Natural killer cell treated with Interleukin-12 subunit alpha and Interleukin-12 subunit beta and Interleukin-15 and Interleukin-18, amount 100 ng/mL, for 72 hours (primary cell): ENCODE measurements around the gene TSPAN31. TPM values are rescaled to one million over a fixed set of nuclear protein-coding genes. Genes with fewer than 3 reads are reported as not detected.
A peak's percentile ranks its signal among the peaks of the same experiment; 100 is the strongest.

Source experiments
- ATAC-seq, 2 donors: fragments of 150-1000 bp; cut with Tn5 transposase in 1 of 2; sonication (Bioruptor Pico), chemical (Tn5 transposase) in 1 of 2; 2 replicates each; pipeline ENCODE4 v1.10.0; 2021
- DNase-seq: peaks from one replicate; pipeline ENCODE4 v3.0.0; 2022; ENCODE audit warnings: low spot score
- H3K27ac Mint-ChIP-seq, 2 donors: 1 replicate in 1 of 2; 2 replicates in 1 of 2; pipeline ENCODE4 v1.8.0; 2022; ENCODE audit warnings: mixed read lengths in 2 of 2, mild to moderate bottlenecking in 1 of 2, moderate library complexity in 1 of 2
- H3K27me3 Mint-ChIP-seq, 2 donors: 1 replicate in 1 of 2; 2 replicates in 1 of 2; pipeline ENCODE4 v1.8.0; 2022; ENCODE audit warnings: mixed read lengths in 2 of 2
- H3K36me3 Mint-ChIP-seq: one replicate; pipeline ENCODE4 v1.8.0; 2022; ENCODE audit warnings: mixed read lengths
- H3K4me1 Mint-ChIP-seq, 2 donors: 1 replicate in 1 of 2; 2 replicates in 1 of 2; pipeline ENCODE4 v1.8.0; 2022; ENCODE audit warnings: low read depth in 2 of 2, mixed read lengths in 2 of 2, mild to moderate bottlenecking in 1 of 2
- H3K4me3 Mint-ChIP-seq: one replicate; pipeline ENCODE4 v1.8.0; 2022; ENCODE audit warnings: mixed read lengths
- H3K9me3 Mint-ChIP-seq: 2 replicates; pipeline ENCODE4 v1.8.0; 2022; ENCODE audit warnings: mixed read lengths
- total RNA-seq, 2 donors: library from RNA; stranded (reverse); gene quantifications; one replicate each; pipeline ENCODE4 v1.2.3, GENCODE V29; 2022

Gene TSPAN31
- total RNA-seq, 2 donors from 2014 or later: 14.4 to 34.9 TPM

DNA sequence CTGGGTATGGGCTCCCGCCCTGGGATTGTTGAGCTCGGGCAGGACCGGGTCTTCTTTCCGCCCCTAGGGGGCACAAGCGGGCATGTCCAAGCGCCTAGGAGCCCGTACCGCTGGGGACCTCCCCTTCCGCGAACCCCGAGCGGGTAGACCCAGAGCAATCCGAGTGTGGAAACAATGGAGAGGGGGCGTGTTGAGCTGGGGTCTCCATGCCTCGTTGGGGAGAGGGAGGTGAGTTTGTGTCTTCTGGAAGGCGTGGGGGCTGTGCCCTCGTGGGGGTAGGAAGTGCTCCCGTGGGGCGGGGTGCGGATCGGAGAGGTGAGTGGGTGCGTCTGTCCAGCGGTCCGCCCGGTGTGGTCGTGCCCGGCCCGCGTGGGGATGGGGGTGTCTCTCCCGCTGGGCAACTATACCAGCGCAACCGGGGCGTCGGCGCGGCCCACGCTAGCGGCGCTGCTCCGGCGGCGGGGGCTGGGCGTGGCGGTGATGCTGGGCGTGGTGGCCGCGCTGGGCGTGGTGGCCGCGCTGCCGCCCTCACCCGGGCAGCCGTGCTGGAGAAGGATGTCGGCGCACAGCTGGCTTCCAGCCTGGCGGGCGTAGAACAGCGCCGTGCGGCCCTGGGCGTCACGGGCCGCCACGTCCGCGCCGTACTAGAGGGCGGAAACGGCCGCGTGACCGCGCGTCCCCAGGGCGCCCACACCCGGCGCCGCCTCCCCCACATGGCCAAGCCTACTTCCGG is 18.5 kb upstream of the TSPAN31 start:
- H3K27me3 Mint-ChIP-seq: no peaks in the 10 kb centered on the region
- H3K4me1 Mint-ChIP-seq: peaks cover 7 to 10% of the 10 kb centered on the region in 2 donors
- ATAC-seq (peak; percentile 21 to 40), DNase-seq (no peak)
- no peak overlapping the region for H3K27ac Mint-ChIP-seq
- H3K36me3 Mint-ChIP-seq: peaks cover 7% of the 10 kb centered on the region
- no peak overlapping the region for H3K4me3 Mint-ChIP-seq
- H3K9me3 Mint-ChIP-seq: no peaks in the 10 kb centered on the region

DNA sequence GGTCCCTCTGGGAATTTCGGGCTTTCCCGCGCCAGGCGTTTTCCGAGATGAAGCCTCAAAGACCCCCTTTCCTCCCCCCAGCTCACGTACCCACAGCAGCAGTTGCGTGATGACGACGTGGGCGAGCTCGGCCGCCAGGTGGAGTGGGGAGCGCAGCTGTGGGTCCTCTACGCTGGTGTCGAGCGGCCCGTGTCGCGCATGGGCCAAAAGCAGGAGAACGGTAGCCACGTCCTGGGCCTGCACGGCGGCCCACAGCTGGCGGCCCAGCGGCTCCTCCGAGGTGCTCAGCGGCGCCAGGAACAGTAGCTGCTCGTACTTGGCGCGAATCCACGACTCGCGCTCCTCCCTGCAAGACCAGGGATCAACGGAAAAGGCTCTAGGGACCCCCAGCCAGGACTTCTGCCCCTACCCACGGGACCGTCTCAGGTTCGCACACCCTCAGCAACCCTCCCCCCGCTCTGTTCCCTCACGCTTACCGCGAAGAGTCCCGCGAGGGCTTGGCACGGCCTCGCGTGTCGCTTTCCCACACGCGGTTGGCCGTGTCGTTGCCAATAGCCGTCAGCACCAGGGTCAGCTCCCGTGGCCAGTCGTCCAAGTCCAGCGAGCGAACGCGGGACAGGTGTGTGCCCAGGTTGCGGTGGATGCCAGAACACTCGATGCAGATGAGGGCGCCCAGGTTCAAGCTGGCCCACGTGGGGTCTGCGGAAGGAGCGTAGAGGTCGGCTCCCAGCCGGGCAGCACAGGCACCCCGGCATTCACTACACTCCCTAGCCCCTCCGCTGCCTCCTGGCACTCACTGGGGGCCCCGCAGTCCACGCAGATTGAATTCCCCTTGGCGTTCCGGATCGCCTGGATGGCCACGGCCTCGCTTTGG is 17.7 kb upstream of the TSPAN31 start:
- no peak overlapping the region for H3K4me3 Mint-ChIP-seq
- H3K27me3 Mint-ChIP-seq: no peaks in the 10 kb centered on the region
- no peaks in the 10 kb centered on the region for H3K9me3 Mint-ChIP-seq
- ATAC-seq (no peak), DNase-seq (no peak)
- H3K36me3 Mint-ChIP-seq: no peaks in the 10 kb centered on the region
- peaks cover 5 to 7% of the 10 kb centered on the region in 2 donors for H3K4me1 Mint-ChIP-seq
- H3K27ac Mint-ChIP-seq: no peak overlapping the region

DNA sequence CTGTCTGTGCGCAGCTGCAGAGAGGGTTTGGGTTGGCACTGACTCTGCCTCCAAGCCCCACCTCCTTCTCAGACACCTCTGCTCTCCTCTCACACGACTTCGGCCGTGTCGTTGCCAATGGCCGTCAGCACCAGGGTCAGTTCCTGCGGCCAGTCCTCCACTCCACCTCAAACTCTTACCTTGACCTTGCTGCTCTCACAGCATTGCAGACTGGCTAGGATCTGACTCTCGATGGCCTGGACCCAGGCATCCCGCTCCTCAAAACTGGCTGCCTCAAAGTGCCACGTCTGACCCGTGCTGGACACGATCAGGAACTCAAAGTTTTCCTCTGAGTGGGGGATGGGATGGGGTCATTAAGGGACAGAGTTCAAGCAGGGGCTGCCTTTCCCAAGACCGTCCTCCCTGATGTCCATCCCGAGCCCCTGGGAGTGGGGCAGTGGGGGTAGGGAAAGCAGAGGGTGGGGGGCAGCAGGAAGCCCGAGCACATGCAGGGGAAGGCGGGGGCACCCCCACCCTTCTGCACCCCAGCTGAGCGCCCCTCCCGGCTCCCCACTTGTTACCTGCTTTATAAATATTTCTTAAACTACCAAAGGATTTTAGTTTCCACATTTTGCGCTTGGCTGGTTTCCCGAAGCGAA is 17.0 kb upstream of the TSPAN31 start:
- Mint-ChIP-seq H3K36me3 (no peaks in the 10 kb centered on the region), H3K4me3 (no peak overlapping the region), H3K27ac (no peak overlapping the region), H3K27me3 (no peaks in the 10 kb centered on the region), H3K9me3 (no peaks in the 10 kb centered on the region), H3K4me1 (peaks cover 5 to 7% of the 10 kb centered on the region in 2 donors)
- DNase-seq (no peak), ATAC-seq (no peak)

DNA sequence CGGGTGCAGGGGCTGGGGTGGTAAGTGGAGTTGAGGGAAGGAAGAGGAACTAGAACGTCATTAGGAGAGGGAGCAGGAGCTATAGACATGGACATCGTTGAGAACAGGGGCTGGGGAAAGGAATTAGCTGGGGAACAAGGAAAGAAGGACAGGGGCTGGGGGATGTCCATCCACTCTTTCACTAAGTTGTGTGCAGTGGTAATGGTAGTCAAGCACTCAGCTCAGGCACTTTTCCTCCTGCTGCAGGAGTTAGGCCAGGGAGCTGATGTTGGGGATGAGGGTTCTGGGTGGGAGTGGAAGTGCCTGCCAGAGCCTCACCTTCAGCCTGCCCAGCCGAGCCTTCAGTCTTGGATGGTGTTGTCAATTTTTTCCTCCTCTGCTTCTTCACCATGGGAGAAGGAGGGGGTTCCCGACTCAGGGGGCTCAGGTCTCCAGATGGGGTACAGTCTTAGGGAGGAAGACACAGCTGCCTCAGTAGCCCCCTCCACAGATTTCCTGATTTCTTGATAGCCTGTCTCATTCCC is 15.5 kb upstream of the TSPAN31 start:
- H3K4me1 Mint-ChIP-seq: peaks cover 4 to 5% of the 10 kb centered on the region in 2 donors
- no peak for DNase-seq
- ATAC-seq: no peak
- no peaks in the 10 kb centered on the region for H3K27me3 Mint-ChIP-seq
- peaks cover 1% of the 10 kb centered on the region for H3K36me3 Mint-ChIP-seq
- no peak overlapping the region for H3K27ac Mint-ChIP-seq
- H3K9me3 Mint-ChIP-seq: no peaks in the 10 kb centered on the region
- no peak overlapping the region for H3K4me3 Mint-ChIP-seq

DNA sequence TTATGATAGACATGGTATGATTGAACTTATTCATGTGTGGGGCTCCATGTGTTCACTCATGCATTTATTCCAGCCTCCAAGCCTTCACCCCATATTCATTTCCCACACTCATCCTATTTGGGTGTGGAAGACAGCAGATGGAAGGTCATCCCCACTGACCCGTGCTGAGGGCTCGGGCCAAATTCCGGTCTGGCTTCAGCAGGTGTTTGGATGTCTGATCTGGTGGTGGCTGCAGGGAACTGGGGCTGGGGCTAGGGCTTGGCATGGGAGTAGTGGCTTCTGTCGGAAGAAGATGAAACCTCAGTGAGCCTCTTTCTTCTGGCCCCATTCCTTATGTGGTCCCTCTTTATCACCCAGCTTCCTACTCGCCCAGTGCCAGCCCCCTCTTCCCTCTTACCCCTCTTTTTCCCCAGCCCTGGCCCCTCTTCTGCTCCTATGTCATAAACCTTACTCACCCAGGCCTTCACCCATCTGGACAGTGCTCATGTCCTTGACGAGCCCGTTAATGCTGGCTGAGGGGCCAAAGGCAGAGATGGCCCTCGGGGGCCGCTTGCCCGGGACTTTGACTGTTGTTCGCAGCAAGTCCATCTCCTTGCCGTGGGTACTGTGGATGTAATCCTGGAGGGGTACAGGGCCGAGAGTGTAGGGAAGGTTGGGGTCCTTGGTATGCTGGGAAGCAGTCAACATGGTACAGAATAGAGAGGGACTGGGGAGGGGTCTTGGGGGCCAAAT is 14.3 kb upstream of the TSPAN31 start:
- H3K36me3 Mint-ChIP-seq: peaks cover 8% of the 10 kb centered on the region
- no peaks in the 10 kb centered on the region for H3K27me3 Mint-ChIP-seq
- ATAC-seq: no peak
- H3K9me3 Mint-ChIP-seq: no peaks in the 10 kb centered on the region
- H3K27ac Mint-ChIP-seq: no peak overlapping the region
- no peak overlapping the region for H3K4me3 Mint-ChIP-seq
- DNase-seq: no peak
- H3K4me1 Mint-ChIP-seq: peaks cover 0 to 7% of the 10 kb centered on the region in 2 donors

DNA sequence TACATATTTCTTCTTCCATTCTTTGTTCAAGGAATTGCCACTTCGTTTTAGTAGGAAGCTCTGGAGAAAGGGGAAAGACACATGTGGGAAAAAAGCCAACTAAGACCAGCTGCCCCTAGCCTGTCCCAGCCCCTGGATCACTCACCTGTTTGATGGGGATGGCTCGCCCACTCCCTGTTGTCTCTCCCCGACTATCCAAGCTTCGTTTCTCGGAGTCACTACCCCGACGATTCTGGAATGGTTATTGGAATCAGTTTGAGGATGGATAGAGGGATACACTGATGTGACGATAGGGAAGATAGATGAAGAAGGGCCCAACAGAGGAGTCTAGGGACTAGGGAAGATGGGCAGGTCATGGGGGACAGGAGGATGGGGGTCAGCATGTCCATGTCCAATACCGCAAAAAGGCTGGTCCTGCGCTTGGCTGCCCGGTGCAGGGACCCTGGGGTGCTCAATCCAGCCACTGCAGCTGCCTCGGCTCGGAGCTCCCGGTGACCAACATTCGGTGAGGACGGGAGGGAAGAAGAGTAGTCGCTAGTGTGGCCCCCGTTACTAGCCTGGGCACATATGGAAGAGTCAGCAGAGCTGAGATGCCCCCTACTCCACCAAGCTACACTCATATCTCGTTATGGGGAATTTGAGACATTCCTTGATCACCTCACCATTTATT is 13.3 kb upstream of the TSPAN31 start:
- H3K4me1 Mint-ChIP-seq: peaks cover 2 to 6% of the 10 kb centered on the region in 2 donors
- no peak for DNase-seq
- peaks cover 8% of the 10 kb centered on the region for H3K36me3 Mint-ChIP-seq
- no peak for ATAC-seq
- no peak overlapping the region for H3K27ac Mint-ChIP-seq
- H3K9me3 Mint-ChIP-seq: no peaks in the 10 kb centered on the region
- H3K4me3 Mint-ChIP-seq: no peak overlapping the region
- no peaks in the 10 kb centered on the region for H3K27me3 Mint-ChIP-seq

DNA sequence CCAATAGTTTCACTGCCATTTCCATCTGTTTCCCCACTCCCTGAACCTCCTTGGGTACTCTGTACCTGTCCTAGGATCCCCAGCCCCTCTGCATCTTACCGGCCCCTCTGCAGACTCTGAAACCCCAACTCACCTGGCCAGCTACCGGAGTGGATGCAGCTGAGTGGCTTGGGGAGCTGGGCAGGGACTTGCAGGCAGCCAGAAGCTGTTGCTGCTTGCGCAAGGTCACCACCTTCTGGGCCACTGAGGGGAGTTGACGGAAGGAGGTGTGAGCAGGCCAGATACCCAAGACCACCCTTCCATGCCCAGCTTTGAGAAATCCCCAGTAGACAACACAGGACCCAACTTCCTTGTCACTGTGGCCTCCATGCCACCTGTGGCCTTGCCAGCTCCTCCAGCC is 12.6 kb upstream of the TSPAN31 start:
- Mint-ChIP-seq H3K4me3 (no peak overlapping the region), H3K9me3 (no peaks in the 10 kb centered on the region), H3K27ac (peak overlapping the region in 1 of 2 donors; percentile 39), H3K27me3 (no peaks in the 10 kb centered on the region), H3K36me3 (peaks cover 8% of the 10 kb centered on the region), H3K4me1 (peaks cover 6 to 10% of the 10 kb centered on the region in 2 donors)
- DNase-seq: no peak
- no peak for ATAC-seq

DNA sequence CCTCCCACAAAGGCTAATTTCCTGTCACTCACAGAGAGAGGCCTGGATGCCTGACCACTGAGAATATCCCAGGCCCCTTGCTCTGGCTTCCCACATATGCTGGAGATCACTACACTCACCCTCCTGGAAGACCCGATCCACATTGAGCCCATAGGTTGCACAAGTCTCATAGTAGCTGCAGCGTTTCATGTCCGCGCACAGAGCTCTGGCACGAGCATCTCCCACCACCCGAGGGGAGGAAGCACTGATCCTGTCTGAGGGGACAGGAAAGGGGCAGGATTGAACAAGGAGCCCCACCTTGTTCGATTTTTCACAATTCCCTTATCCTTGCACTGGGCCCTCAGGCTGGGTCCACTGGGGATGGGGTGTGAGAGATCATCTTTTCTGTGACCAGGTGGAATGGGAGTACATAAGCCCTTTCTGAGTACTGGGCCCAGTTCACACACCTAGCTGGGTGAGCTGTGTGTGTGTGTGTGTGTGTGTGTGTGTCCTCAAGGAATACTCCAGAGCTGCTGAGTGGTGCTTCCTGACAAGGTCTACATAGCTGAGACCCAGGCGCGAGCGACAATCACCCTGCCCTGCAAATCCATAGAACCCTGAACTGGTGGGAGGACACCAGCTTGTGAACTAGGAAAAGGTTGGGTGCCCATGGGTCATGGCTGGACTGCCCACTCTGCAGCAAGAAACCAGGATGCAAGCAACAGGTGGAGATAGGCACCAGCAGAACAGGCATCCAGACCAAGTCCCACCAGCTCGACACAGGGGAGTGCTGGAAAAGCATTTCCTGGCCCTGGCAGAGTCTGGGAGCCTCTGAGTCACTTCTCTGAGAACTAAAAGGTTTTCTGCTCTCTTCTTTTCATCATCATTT is 11.9 kb upstream of the TSPAN31 start:
- H3K4me1 Mint-ChIP-seq: peaks cover 6 to 10% of the 10 kb centered on the region in 2 donors
- H3K4me3 Mint-ChIP-seq: no peak overlapping the region
- DNase-seq: no peak
- H3K36me3 Mint-ChIP-seq: peaks cover 8% of the 10 kb centered on the region
- H3K27me3 Mint-ChIP-seq: no peaks in the 10 kb centered on the region
- no peaks in the 10 kb centered on the region for H3K9me3 Mint-ChIP-seq
- no peak for ATAC-seq
- peak overlapping the region in 1 of 2 donors; percentile 39 for H3K27ac Mint-ChIP-seq

DNA sequence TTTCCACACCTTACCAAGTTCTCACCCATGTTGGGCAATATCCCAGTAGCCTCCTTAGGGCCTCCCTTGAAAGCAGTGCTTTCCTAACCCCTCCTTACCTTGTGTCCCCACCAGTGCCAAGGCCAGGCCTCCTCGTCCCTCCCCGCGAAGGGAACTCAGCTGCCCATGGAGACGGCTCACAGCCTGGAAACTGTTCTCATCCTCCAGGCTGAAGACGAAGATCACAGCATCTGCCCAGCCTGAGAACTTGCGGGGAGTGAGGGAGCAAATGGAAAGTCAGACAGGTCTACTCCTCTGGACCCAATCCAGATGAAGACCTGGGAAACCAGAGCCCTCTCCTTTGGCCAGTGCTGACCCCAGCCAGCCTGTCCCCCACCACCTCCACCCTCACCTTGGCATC is 10.9 kb upstream of the TSPAN31 start:
- Mint-ChIP-seq H3K9me3 (no peaks in the 10 kb centered on the region), H3K36me3 (peaks cover 8% of the 10 kb centered on the region), H3K27ac (no peak overlapping the region), H3K4me3 (no peak overlapping the region), H3K4me1 (peaks cover 6 to 11% of the 10 kb centered on the region in 2 donors), H3K27me3 (no peaks in the 10 kb centered on the region)
- DNase-seq (no peak), ATAC-seq (no peak)

DNA sequence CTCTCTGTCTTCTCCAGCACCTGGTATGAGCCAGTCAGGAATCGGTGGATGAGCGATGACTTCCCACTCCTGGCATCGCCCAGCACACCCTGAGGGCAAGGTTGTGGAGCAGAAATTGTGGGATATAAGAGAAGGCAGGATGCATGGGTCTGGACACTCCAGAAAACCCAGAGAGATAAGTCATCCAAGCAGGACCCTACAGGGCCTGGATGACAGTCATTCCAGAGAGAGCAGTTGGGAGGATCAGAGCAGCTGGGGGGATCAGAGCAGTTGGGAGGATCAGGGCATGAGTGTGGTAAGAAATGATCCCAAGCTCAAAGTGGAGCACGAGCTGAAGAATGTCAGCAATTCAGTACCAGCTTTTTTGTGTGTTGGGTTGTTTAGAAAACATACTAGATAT is 10.2 kb upstream of the TSPAN31 start:
- ATAC-seq: no peak
- H3K4me1 Mint-ChIP-seq: peaks cover 12 to 17% of the 10 kb centered on the region in 2 donors
- H3K27ac Mint-ChIP-seq: peak overlapping the region in 1 of 2 donors; percentile 28
- no peak for DNase-seq
- H3K27me3 Mint-ChIP-seq: no peaks in the 10 kb centered on the region
- no peaks in the 10 kb centered on the region for H3K9me3 Mint-ChIP-seq
- H3K36me3 Mint-ChIP-seq: peaks cover 8% of the 10 kb centered on the region
- H3K4me3 Mint-ChIP-seq: no peak overlapping the region

DNA sequence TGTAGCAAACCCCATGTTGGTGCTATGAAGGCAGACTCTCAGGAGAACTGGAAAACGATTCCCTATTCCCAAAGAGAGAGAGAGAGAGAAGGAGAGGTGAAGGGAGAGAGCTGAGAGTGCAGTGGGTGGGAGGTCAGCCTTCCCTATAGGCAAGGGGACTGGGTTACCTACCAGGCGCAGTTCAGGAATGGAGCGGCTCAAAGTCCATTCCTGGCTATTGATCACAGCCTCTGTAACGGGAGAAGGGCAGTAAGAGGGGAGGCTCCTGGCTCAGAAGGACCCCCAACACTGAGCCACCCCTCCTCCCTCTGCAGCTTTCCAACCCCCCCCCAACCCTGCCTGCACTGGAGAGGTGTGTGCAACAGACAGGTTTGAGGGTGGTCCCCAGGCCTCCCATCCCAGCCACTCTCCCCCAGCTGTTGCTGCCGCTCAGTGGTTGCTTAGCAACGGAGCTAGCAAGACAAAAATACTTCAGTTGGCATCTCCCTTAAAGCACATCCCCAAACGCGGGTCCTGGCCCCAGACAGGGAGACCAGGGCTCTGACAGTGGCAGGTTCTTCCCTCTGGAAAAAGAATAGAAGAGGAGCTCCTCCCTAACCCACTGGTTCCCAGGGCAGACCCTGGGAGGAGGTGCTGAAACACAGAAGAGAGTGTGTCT is 9.5 kb upstream of the TSPAN31 start:
- no peak overlapping the region for H3K4me3 Mint-ChIP-seq
- peaks cover 8% of the 10 kb centered on the region for H3K36me3 Mint-ChIP-seq
- peaks cover 13 to 18% of the 10 kb centered on the region in 2 donors for H3K4me1 Mint-ChIP-seq
- no peak overlapping the region for H3K27ac Mint-ChIP-seq
- DNase-seq: no peak
- H3K27me3 Mint-ChIP-seq: no peaks in the 10 kb centered on the region
- H3K9me3 Mint-ChIP-seq: no peaks in the 10 kb centered on the region
- no peak for ATAC-seq
